Measurements from ENCODE around the gene SLC66A2. TPM values are rescaled to one million over a fixed set of nuclear protein-coding genes. Genes with fewer than 3 reads are reported as not detected.
A peak's percentile ranks its signal among the peaks of the same experiment; 100 is the strongest.

The SLC66A2 gene
- total and polyA plus RNA-seq, 2 of the 13 experiments (the other 11 are each of a cell fraction or from before 2014, with no cell fraction given): 33.5 to 41.9 TPM

DNA sequence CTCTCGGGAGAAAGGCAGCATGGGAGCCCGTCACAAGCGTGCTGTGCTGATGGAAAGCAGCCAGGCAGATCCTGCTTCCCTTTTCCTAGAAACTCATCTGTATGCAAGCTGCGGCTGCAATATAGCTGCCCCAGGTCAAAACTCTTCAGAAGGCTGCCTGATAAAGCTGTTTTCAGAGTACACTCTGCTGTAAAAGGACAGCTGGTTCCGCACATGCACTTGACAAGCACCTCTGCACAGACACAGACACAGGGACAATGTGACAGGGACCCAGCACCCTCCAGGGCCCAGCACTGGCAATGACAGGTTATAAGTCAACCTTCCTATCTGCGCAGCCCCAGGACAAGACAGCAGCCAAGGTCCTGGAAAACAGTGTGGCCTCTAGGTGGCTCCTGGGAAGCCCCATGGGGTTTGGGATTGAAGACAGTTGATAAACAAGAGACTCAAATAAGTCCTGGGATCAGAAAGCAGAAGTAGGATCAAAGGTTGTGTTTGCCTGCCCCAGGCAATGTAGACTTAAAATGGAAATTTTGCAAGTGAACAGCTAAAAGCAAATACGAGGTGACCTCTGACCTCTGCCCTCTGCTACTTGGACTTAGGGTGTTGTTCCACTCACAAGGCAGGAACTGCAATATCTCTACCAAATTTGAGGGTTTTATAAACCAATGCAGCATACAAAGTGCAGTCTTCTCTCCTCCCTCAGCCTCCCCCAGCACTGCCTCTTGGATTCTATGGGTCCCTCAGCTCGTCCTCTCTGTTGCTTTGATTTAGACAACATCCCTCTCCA, 16.9 kb downstream of the SLC66A2 start (continued):
- peak; percentile 93; the same call in 1 of the 2 replicates for TF ChIP-seq ZSCAN5A (CRISPR knock-in tag; IDR thresholded peaks at IDR 0.05; ENCODE audit: borderline replicate concordance)
- TF ChIP-seq SOX5 (CRISPR knock-in tag; IDR thresholded peaks at IDR 0.05; ENCODE audit: borderline replicate concordance): peak; percentile 78; the same call in 1 of the 2 replicates
- TF ChIP-seq ZNF768 (CRISPR knock-in tag; IDR thresholded peaks at IDR 0.05): no peak; the same call in 1 of the 2 replicates
- TF ChIP-seq ZEB1 (IDR thresholded peaks at IDR 0.05; ENCODE audit: insufficient replicate concordance, low read depth): peak; percentile 40
- TF ChIP-seq PCBP2 (optimal IDR thresholded peaks at IDR 0.05; ENCODE audit: low read depth, low read length, poor library complexity, severe bottlenecking): no peak
- no peak for TF ChIP-seq ZNF274 (CRISPR knock-in tag; IDR thresholded peaks at IDR 0.05)
- TF ChIP-seq, protein P1, sequence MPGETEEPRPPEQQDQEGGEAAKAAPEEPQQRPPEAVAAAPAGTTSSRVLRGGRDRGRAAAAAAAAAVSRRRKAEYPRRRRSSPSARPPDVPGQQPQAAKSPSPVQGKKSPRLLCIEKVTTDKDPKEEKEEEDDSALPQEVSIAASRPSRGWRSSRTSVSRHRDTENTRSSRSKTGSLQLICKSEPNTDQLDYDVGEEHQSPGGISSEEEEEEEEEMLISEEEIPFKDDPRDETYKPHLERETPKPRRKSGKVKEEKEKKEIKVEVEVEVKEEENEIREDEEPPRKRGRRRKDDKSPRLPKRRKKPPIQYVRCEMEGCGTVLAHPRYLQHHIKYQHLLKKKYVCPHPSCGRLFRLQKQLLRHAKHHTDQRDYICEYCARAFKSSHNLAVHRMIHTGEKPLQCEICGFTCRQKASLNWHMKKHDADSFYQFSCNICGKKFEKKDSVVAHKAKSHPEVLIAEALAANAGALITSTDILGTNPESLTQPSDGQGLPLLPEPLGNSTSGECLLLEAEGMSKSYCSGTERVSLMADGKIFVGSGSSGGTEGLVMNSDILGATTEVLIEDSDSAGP (CRISPR knock-in tag; IDR thresholded peaks at IDR 0.05; ENCODE audit: borderline replicate concordance): peak; percentile 16
- TF ChIP-seq KDM4B (CRISPR knock-in tag; IDR thresholded peaks at IDR 0.05): peak; percentile 61; the same call in 1 of the 2 replicates
- no peak for TF ChIP-seq ZNF30 (CRISPR knock-in tag; IDR thresholded peaks at IDR 0.05)
- peak; percentile 86; the same call in 1 of the 2 replicates for TF ChIP-seq ZNF710 (CRISPR knock-in tag; IDR thresholded peaks at IDR 0.05; ENCODE audit: borderline replicate concordance)
- TF ChIP-seq PITX1 (CRISPR knock-in tag; IDR thresholded peaks at IDR 0.05): peak; percentile 95
- TF ChIP-seq E2F5 (CRISPR knock-in tag; conservative IDR thresholded peaks at IDR 0.05): no peak
- TF ChIP-seq MIER3 (CRISPR knock-in tag; IDR thresholded peaks at IDR 0.05; ENCODE audit: borderline replicate concordance): peak; percentile 98
- TF ChIP-seq ONECUT2 (CRISPR knock-in tag; IDR thresholded peaks at IDR 0.05): no peak
- TF ChIP-seq BCLAF1 (IDR thresholded peaks at IDR 0.05): no peak
- TF ChIP-seq ZNF292 (CRISPR knock-in tag; IDR thresholded peaks at IDR 0.05; ENCODE audit: borderline replicate concordance, low read depth): peak; percentile 68; the same call in 1 of the 2 replicates
